ENCODE measurements around the gene IGDCC3.
"Not testable (repeated sequence)": the region's sequence is repeated elsewhere in the genome, so short reads cannot be mapped to it uniquely, and the experiment has no call there.

The IGDCC3 gene

GRCh38 chr15:65370885-65371284 lies 6.9 kb downstream of the IGDCC3 start:
- DNase-seq (ENCODE audit: low spot score): no peak

DNA sequence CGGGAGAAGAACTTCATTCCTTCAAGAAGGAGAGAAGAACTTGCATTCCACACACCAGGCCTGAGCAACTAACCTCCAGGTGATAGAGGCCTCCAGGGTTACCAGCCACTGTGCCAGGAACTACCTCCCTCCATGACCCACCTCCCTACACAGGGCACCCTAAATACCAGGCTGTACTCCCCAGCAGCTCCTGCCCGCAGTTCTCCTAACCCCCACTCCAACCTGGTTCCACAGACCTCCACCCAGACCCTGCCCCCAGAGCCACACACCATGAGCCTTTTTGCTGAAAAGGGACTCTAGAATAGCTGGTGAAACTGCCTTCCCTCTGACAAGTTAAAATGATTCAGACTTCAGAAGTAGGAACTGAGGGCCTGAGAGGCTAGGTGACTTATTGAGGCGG lies 8.2 kb downstream of the IGDCC3 start:
- no peak for DNase-seq (ENCODE audit: low spot score)

- DNase-seq (ENCODE audit: low spot score): no peak
Measured at GRCh38 chr15:65369212-65369547, 8.6 kb downstream of the IGDCC3 start.

GRCh38 chr15:65368302-65369211 lies 9.2 kb downstream of the IGDCC3 start:
- DNase-seq (ENCODE audit: low spot score): peak; percentile 64

GRCh38 chr15:65366122-65366892 lies 11.5 kb downstream of the IGDCC3 start:
- no peak for DNase-seq (ENCODE audit: low spot score)

DNA sequence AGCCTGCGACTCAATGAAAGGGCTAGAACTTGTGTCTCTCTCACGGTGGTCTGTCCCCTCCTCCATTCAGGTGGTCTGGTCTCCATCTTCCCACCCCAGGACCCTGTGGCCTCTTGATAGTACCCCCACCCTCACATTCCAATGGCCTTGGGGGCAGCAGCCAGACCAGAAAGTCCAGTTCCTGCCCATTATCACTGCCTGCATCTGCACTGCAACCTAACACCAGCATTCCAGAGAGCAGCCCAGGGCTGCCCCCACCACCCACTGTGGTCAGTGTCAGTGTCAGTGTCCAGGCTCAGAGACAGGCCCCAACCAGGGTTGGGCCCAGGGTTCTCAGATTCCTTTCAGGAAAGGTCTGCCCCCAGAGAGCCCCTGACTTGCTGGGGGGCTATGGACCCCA lies 12.6 kb downstream of the IGDCC3 start:
- no peak for DNase-seq (ENCODE audit: low spot score)

- no peak for DNase-seq (ENCODE audit: low spot score)
Measured at GRCh38 chr15:65363766-65364165, 14.0 kb downstream of the IGDCC3 start.

DNA sequence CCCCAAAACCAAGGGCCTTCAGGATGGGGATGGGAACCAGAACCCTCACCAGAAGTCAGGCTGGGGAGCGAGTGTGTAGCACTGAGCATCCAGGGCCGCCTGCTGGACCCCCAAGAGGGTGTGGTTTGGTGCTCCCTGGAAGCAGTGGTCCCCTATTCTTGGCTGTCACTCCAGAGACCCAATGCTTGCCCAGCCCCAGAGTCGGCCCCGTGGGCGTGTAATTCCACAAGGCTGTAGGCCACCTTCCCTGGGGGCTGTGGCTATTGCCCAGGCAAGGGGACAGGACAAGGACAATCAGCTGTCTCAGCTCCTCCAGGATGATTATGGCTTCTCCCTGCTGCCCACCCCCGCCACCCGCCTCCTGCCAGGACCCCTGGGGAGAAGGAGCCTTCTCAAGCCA lies 14.5 kb downstream of the IGDCC3 start:
- no peak for DNase-seq (ENCODE audit: low spot score)

- DNase-seq (ENCODE audit: low spot score): no peak
Measured at GRCh38 chr15:65362491-65362890, 15.3 kb downstream of the IGDCC3 start.

DNA sequence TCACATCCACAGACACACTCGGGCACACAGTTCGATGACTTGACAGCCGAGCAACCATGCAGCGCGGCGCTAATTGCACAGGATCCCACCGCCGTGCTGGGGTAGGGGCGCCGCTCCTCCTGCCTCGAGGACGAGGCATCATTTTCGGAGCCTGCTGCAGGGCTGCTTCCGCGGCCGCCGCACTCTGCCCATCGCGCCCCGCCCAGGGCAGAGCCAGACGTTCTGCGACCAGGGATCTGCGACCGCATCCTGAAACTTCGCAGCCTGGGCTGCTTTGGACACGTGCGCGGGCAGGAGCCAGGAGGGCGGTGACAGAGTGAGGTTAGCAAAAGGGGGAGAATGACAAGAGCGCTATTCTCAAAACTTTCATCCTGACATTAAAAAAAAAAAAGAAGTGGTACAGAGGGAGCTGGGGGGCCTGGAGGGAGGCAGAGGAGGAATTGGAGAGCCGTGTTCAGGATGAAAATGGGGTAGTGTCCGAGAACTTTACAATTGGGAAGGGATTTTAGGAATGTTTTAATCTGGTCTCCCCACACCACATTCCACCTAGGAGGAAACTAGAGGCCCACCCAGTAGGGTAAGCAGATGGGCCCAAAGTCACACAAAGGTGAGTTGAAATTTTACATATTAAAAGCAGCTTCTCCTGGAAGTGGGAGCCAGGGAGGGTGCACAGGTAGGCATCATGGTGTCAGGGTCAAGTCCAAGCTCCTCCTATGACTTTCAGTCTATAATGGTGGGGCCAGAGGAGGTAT lies 15.9 kb downstream of the IGDCC3 start:
- no peak for DNase-seq (ENCODE audit: low spot score)

GRCh38 chr15:65360506-65360905 lies 17.3 kb downstream of the IGDCC3 start:
- no peak for DNase-seq (ENCODE audit: low spot score)

- DNase-seq (ENCODE audit: low spot score): no peak
Measured at GRCh38 chr15:65355988-65356353, 21.8 kb downstream of the IGDCC3 start.

DNA sequence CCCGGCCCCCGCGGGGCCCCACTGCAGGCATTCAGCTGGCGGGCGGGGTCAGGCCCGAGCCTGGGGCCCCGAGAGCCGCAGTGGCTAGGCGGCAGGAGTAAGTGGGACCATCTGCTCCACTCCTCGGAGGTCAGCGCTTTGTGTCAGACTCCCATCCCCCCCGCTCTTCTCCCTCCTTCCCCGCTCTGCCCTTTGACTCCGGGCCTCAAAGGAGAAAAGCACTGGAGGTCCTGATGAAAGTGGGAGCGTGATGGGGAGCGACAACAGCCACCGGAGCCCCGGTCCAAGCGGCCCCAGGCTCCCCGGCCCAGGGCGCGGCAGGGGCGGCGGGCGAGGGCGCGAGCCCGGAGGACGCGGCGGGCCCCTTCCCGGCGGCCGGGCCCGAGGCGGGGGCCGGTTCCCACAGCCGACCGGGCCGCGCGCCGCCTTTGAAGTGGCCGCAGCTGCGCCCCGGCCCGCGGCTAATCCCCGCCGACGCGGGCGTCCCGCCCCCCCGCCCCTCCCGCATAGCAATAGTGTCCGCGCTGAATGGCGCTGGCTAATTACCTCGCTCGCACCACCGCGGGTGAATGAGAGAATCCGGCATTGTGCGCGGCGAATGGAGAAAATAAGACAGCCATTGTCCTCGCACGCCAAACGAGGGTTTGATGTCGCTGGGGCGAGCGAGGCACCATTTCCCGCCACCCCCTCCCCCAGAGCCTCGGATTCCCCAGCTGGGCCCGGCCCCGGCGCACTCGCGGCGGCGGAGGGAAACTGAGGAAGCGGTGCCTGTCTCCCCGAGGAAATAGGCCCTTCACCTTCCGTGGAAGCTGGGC lies 22.4 kb downstream of the IGDCC3 start:
- DNase-seq (ENCODE audit: low spot score): no peak

DNA sequence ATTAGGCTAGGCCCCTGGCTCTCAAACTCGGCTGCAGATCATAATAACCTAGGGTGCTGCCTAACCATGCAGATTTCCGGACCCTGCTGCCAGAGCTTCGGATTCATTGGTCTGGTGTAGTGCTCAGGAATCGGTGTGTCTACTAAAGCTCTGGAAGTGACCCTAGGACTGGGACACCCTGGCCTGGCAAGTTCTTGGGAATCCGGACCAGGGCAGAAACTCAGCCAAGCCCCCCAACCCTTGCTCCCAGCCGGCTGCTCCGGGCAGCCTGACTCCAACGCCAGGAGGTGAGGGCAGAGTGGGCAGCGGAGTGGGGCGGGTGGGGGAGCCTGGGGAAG lies 23.0 kb downstream of the IGDCC3 start:
- DNase-seq (ENCODE audit: low spot score): no peak

DNA sequence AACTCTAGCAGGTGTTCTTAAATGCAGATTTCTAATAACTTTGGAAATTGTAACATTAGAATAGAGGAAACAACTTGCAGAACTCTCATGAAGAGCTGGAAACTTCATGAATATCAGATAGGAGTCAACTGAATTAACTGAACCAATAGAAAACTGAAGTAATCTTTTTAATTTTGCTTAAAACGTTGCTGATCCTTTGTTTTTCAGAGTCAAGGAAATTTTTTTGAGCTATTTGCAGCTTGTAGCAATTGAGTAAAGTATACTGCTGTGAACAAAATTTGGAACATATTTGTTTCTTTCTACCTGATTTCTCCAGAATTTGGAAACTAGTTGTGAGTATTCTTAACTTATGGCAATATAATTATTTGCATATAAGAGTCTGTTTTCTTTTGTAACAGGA lies 25.8 kb downstream of the IGDCC3 start:
- not testable (repeated sequence) for DNase-seq (ENCODE audit: low spot score)

- no peak for DNase-seq (ENCODE audit: low spot score)
Measured at GRCh38 chr15:65349338-65349737, 28.5 kb downstream of the IGDCC3 start.

GRCh38 chr15:65347756-65348155 lies 30.0 kb downstream of the IGDCC3 start:
- DNase-seq (ENCODE audit: low spot score): not testable (repeated sequence)

DNA sequence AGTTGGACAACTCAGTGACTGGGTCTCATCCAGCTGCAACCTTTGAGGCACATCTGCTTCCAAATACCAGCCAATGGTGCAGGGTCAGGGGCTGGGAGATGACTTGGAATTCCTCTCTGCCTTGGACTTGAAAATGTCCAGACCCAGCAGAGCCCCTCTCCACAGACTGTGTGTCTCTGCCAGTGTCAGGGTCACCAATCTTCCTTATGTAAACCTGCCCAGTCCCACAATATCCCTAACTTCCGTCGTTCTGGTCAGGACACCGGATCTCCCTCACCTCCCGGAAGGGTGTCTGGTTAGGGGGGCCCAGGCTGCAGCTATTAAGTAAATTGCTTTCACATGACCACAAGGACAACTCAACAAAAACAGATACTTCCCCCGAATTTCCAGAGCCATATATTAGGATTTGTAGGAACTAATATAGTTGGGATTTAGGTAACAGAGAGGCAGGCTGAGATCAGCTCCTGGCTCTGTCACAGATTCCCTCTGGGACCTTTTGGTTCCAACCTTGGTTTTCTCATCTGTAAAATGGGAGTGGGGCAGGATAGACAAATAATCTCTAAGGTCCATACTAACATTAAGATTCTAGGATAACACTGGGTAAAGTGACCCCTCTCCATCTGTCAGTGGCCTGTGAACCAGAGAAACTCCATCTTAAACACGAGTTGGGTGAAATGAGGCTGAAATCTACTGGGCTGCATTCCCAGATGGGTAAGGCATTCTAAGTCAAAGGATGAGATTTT lies 30.8 kb downstream of the IGDCC3 start:
- DNase-seq (ENCODE audit: low spot score): no peak

DNA sequence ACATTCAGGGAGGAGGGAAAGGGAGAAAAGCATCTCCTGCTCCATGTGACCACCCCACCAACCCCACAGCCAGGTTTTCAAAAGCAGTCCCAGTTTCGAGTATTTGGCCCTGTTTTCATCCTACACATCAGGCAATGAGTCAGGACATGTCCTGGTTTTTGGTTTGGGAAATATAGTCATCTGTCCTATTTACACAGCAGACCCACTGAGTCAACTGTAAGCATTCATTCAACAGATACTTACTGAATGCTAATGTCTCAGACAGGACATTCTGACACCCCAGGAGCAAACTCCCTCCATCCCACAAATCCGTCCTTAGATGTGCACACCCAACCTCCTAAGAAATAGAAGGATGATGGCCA lies 32.9 kb downstream of the IGDCC3 start:
- no peak for DNase-seq (ENCODE audit: low spot score)

- DNase-seq (ENCODE audit: low spot score): no peak
Measured at GRCh38 chr15:65344214-65344913, 33.4 kb downstream of the IGDCC3 start.
